Measurements from ENCODE around the gene BFSP1. TPM values are rescaled to one million over a fixed set of nuclear protein-coding genes. Genes with fewer than 3 reads are reported as not detected.

The BFSP1 gene
- total RNA-seq, 2 experiments from 2014 or later = 0.34 to 0.38 TPM

DNA sequence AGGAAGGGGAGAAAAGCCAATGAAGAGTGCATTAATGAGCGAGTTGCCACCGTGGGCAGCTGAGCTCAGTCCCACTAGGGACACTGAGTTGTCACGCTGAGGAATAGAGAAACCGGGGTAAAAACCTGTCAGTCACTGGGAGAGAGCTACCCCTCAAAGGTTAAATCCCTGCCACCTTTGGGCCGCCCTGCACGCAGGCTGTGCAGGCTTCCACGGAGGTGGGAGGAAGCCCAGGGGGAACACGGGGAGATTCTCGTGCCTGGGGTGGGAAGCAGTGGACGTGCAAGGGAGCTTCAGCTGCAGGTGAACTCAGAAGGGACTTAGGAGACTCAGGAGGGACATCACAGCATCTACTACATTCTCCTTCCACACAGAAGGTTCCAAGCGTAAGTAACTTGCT, 50.5 kb downstream of the BFSP1 start:
- ChIA-PET POLR2A (no interaction called here), CTCF (interaction anchor here (0.5 to 0.6 kb wide), 2 partner anchors 24 to 815 kb away, joined by 3 read pairs; no protein-coding TSS in a partner anchor)

DNA sequence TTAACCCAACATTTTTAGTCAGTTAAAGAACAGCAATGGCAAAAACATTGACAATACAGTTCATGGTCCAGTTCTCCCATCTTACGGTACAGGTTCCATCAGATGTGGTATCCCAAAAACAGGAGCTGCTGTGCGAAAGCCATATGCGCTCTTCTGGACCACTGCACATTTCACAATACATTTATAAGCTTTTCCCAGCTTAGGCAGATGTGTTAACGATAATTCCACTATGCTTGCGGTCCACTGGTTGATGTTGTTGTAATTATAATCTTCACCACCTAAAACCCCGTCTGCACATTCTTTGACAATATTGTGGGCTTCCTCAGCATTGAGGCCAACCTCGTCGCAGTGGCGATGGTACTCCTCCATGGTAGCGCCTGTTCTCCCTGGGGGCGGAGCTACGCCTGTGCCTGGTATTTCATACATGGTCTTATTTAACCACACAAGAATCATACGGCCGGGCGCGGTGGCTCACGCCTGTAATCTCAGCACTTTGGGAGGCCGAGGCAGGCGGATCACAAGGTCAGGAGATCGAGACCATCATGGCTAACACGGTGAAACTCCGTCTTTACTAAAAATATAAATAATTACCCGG, 52.0 kb downstream of the BFSP1 start:
- CTCF ChIA-PET = no interaction called here
- POLR2A ChIA-PET = no interaction called here

DNA sequence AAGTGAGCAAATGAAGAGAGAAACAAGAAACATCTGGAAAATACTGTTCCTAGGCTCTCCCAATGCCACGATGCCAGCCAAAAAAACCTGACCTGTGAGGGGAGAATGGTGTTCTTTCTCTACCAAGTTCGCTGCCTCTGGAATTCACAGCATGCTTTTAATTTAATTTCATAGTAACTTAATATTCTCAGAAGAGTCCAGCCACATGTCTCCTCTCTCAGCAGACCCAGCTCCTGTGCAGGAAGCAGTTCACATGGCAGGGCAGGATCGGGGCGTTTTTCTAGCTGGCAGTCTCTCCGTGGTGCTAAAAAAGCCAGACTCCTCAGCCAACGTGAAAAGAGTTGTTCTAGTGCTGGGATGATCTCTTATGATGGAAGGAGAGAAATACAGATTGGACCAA, 57.5 kb downstream of the BFSP1 start:
- CTCF ChIA-PET = no interaction called here

DNA sequence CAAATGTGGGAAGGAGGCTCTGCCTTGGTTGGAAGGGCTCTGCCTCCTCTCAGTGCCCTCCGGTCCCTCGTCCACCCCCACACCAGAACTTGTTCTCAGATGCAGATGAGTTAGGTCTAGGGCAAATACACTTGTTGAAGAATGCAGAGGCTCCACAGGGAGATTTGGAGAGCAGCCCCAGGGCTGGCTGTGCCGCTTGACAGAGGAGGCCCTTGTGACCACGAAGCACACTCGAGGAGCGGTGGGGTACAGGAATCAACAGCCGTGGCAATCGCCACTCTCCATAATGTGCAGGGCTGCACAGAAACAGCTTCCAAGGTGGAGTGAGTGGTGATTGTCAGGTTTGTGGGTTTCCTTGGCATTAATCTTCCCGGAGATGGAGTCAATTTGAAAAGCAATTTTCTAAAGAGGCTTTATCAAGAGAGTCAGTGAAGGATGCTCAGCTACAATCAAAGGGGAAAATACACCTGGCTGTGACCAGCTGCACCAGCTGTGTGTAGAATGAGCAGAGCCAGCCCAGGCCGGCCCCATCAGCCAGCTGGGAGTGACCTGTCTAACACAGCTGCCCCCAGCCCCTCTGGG, 59.5 kb downstream of the BFSP1 start:
- POLR2A ChIA-PET = no interaction called here
- CTCF ChIA-PET = no interaction called here

More for the DNA sequence above, 57.5 kb downstream of the BFSP1 start:
- POLR2A ChIA-PET = no interaction called here

DNA sequence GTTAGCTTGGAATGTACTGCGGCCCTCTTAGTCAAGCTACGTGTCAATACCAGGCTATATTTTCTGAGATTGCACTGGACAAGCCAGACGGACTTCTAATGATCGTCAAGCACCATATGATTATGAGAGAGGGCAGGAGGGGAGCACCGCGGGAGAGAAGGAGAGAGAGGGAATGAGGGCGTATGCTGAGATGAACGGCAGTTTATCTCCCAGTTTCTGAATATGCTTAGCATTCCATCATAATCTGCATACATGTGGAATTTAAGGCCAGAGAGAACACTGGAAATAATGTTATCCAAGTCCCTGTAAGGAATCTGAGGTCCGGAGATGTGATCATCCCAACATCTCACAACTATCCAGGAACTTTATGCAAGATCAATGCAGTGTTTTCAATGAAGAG, 60.2 kb downstream of the BFSP1 start:
- ChIA-PET CTCF (no interaction called here), POLR2A (no interaction called here)

DNA sequence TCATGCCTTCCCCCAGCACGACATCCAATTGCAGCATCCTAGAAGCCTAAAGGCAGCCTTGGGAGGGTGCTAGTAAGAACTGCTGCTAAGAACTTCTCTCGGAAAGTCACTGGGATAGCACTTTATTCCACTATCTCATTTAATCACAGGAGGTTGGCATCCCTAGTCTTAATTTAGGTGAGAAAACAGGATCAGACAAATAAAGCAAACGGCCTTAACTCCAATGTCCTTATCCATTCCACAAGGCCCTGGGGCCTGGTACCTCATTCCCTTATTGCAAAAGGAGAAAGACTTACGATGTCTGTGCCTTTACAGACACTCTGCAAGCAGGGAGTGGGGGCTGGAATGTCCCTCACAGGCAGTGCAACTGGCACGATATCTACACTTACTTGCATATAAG, 60.7 kb downstream of the BFSP1 start:
- POLR2A ChIA-PET = no interaction called here
- CTCF ChIA-PET = no interaction called here

DNA sequence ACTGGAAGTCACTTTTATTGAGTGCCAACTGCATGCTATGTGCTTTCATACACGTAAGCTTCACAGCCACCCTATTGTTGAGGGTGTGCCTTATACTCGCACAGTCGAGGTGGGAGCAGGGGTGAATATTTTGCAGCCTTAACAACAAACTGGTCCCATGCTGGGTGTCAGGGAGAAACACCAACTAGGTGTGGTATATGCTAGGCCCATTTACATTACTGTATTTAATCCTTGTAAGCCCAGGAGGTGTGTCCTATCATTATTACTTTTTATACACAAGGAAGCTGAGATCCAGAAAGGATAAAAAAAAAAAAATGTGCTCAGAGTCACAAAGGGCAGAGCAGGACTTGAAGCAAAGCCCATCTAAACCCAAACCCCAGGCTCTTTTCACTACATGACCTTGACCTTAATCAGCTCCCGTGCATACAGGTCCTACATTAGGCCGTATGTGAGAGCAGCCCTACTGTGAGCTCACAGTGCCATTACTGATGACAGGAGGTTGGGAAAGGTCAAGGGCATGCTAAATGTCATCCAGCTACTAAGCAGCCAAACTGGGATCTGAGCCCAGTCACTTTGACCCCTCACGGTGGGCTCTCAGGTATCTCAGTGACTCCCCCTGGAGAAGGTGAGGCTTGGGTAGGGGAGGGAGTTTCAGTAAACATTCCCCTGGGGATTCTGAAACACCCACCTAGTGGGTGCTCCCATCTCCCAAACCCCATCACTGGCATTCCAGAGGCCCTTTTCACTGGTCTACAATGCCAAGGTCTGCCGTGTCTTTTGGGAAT, 61.7 kb downstream of the BFSP1 start:
- ChIA-PET POLR2A (no interaction called here), CTCF (interaction anchor here (0.7 kb wide), 1 partner anchor 581 kb away, joined by 3 read pairs; no protein-coding TSS in a partner anchor)

DNA sequence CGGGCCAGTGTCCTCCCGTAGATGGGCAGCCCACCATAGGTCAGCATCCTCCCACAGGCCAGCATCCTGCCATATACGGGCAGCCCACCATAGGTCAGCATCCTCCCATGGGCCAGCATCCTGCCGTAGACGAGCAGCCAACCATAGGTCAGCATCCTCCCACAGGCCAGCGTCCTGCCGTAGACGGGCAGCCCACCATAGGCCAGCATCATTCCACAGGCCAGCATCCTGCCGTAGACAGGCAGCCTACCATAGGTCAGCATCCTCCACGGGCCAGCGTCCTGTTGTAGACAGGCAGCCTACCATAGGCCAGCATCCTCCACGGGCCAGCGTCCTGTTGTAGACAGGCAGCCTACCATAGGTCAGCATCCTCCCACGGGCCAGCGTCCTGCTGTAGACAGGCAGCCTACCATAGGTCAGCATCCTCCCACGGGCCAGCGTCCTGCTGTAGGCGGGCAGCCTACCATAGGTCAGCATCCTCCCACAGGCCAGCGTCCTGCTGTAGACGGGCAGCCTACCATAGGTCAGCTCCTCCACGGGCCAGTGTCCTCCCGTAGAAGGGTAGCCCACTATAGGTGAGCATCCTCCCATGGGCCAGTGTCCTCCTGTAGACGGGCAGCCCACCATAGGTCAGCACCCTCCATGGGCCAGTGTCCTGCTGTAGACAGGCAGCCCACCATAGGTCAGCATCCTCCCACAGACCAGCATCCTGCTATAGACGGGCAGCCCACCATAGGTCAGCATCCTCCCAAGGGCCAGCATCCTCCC, 62.9 kb downstream of the BFSP1 start:
- CTCF ChIA-PET = no interaction called here
- POLR2A ChIA-PET = no interaction called here

DNA sequence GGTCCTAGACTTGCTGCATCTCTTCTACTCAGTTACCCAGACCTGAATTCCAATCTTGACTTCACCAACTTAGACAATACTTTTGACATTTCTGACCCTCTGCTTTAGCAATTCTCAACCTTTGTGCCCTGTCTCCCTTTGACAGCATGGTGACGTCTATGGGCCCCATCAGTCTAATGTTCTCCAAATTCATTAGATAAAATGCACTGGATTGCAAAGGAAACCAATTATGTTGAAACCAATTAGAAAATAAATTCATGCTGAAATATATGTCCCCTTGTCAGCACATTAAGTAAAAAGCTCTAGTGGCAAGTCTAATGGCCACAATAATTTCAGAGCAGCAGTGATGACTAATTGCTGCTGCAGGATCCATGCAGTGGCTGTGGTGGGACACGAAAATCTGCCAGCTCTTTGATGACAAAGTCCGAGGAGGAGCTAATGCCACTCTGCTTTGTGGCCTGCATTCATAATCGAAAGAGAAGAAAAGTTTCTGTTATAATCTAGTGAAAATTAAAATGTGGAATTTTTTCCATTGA, 64.0 kb downstream of the BFSP1 start:
- CTCF ChIA-PET = no interaction called here
- POLR2A ChIA-PET = no interaction called here

DNA sequence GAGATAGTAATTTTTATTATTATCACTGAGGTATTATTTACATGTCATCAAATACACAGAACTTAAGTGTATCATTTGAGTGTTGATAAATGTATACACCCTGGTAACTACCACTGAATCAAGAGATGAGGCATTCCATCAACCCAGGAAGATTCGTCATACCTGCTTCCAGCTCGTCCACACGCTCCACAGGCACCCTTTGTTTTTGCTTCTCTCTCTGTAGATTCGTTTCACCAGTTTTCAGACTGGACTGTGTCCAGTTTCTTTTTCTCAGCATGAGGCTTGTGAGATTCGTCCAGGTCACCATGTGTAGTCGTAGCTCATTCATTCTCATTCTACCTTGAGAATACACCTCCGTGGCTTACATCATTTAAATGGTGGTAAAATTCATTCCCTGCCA, 64.5 kb downstream of the BFSP1 start:
- POLR2A ChIA-PET = no interaction called here
- CTCF ChIA-PET = no interaction called here

DNA sequence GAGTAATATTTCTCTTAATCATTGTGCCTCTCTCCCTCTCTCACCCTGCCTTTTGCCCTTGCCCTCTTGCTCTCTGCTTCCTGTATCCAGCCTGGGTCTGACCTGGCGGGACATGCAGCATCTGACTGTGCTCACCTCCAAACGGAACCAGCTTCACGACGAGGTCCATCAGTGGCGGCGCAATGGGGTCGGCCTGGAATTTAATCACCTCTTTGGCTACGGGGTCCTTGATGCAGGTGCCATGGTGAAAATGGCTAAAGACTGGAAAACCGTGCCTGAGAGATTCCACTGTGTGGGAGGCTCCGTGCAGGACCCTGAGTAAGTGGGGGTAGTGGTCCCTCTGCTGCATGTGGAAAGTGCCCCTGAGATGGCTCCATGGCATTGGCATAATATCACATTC, 65.9 kb downstream of the BFSP1 start:
- POLR2A ChIA-PET = no interaction called here

DNA sequence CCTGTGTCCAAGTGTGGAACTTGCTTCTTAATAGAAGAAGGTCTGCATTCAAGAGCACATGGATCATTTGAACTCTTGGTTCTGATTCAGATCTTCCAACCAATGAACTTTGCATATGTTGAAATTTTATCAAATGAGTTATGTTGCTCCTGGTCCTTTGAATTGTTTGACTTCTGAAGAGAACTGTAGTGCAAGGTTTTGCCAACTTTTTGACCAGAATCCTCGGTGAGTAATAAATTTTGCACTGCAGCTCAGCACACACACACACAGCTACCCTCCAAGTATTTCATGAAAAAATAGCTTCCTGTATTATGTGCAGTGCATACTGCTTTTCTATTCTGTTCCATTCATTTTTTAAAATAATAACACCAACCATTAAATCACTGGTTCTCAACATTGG, 67.5 kb downstream of the BFSP1 start:
- CTCF ChIA-PET = no interaction called here
- POLR2A ChIA-PET = no interaction called here

More for the DNA sequence above, 65.9 kb downstream of the BFSP1 start:
- CTCF ChIA-PET = no interaction called here

DNA sequence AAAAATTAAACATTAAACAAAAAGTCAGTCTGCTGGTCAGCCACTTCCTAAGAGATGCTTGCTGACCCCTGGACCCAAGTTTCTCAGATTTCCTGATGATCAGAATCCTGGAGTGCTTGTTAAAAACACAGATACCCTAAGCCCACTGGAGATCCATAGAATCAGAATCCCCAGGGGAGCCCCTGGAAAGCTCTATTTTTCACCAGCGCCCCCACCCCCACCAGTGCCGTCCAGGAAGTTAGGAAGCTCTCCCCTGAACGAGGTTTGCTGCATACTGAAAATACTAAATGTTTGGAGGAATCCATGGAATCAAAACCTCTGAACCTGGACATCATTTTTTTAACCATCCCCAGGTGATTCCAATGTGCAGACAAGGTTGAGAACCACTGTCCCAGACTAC, 69.2 kb downstream of the BFSP1 start:
- CTCF ChIA-PET = no interaction called here
- POLR2A ChIA-PET = no interaction called here

DNA sequence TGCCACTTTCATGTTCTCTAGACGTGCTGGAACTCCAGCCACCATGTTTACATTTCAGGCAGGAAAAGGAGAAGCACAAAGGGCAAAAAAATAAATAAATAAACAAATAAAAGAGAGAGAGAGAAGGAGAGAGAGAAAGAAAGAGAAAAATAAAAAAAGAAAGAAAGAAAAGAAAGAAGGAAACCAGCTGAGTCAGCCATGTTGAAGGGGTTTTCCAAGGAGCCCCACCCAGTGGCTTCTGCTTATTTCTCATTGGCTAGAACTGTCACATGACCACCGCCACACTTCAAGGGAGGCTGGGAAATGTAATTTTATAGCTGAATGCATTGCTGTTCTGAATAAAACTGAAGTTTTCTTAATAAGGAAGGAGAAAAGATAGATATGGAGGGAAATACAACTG, 71.1 kb downstream of the BFSP1 start:
- CTCF ChIA-PET = no interaction called here
- POLR2A ChIA-PET = no interaction called here

DNA sequence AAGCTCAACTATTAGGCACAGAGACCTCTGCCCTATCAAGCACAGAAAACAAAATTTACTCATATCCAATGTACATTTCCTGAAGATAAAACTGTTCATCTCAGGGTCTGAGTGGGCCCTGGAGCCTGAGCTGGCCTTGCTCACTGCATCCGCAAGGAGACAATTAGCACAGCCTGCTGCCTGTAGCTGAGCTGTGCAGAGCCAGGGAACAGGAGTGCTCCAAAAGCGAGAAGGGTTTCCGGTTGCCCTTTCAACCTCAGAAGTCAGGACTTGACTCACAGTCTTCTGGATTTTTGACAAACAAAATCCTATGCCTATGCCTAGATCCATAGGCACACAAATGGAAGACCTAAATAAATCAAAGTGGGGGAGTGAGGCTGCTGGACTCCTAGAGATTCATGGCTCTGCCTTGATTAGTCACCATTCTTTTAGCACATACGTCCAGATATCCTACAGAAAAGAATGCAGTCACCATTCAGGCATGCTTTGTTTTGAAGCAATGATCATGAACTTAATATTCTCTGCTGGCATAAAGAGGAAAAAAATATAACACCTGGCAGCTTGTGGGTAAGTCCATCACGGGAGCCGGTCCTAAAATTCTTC, 73.5 kb downstream of the BFSP1 start:
- POLR2A ChIA-PET = no interaction called here
- CTCF ChIA-PET = no interaction called here

DNA sequence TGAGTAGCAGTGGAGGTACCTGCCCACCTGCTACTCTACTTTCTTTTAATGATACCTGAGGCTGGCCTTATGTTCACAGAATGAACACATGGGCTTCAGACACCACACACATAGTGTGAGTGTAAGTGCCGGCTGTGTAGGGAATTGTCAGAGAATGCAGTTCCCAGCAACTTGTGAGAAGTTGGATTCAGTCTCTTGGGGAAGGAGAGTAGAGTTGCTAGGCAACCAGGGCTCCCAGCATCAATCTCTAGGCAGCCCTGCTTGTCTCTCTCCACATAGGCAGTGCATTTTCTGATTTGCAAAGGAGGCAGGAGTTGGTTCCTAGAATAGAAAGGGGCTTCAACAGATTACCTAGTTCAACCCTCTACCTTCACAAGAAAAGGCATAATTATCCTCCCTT, 74.1 kb downstream of the BFSP1 start:
- ChIA-PET POLR2A (no interaction called here), CTCF (no interaction called here)

DNA sequence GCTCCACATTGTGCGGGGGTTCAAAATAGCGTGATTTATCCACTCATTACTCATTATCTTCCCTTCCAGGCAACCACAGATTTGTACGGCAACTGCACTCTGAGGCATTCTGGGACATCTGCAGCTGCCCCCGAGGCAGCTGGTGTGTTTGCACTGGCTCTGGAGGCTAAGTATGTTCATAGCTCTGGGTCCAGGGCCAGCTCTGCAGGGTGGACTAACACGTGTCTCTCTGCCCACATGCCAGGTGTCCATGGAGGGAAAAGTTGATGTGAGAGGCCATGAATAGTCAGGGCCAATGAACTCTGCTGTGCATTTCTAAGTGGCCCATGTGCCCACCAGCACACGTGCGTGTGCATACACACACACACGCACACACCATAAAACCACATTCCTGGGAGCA, 74.9 kb downstream of the BFSP1 start:
- ChIA-PET POLR2A (no interaction called here), CTCF (no interaction called here)

DNA sequence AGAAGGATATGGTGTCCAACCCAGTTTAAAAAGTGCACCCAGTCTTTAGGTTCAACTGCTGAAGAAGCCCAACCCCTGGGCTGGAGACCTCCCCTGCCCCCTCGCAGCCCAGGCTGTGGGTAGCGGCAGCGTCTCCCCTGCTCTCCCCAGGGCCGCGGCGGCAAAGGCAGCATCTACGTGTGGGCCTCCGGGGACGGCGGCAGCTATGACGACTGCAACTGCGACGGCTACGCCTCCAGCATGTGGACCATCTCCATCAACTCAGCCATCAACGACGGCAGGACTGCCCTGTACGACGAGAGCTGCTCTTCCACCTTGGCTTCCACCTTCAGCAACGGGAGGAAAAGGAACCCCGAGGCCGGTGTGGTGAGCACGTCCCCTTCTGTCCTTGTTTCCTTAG, 77.6 kb downstream of the BFSP1 start:
- ChIA-PET POLR2A (no interaction called here), CTCF (no interaction called here)

DNA sequence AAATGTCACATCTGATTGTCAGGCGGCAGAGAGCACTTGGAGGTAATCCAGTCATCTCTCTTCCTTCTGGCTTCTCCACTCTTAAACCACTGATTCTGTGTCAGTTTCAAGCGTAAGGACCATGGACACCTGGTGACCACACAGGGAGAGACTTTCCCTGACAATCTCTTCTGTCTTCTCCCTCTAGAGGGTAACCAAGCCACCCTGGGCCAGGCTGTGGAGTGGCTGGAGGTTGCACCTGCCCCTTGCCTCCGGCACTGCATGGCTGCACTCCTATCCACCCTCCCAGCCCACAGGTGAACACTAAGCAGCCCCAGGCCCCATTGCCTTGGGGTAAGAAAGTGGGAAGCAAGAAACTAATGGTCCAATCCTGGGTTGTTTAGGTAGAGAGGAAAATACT, 78.7 kb downstream of the BFSP1 start:
- POLR2A ChIA-PET = no interaction called here
- CTCF ChIA-PET = no interaction called here

DNA sequence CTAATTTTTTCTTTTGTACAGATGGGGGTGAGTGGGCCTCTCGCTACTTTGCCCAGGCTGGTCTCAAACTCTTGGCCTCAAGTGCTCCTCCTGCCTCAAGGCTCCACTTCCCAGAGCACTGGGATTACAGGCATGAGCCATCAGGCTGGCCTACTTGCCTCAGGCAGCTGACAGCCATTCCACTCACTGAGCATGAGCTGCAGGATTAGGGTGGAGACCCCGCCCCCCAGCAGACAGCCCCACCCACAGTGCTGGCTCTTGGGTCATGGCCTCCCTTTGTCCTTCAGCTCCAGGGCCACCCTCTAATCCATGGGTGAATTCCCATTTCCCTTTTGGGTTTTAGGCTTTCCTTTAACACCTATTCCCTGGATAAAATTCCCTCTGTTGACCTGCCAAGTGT, 82.1 kb downstream of the BFSP1 start:
- CTCF ChIA-PET = interaction anchor here (0.6 kb wide), 1 partner anchor 538 kb away, joined by 3 read pairs; no protein-coding TSS in a partner anchor
- POLR2A ChIA-PET = no interaction called here

All from activated CD8-positive, alpha-beta memory T cell treated with anti-CD3 and anti-CD28 coated beads for 36 hours (primary cell).